ENCODE results near the gene CHML.

DNA sequence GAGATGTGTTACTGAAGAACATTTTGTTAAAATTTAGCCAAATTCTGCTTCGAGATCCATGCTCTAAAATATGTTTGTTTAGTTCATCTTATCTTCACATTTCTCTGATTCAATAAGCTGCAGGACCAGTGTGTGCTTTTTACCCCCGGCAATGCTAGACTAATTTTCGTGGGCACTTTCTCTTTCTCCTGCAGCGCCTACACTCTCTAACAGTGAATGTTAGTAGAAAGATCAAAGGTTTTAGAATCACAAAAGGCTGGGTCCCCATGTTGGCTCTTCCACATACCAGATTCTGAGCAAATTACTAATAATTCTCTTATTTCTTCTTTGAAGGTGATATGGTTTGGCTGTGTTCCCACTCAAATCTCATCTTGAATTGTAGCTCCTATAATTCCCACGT lies 8.5 kb downstream of the CHML start:
- TF ChIP-seq POLR2AphosphoS5 (IDR thresholded peaks at IDR 0.05; ENCODE audit: low read depth, low read length) (no peak), REST (IDR thresholded peaks at IDR 0.05; ENCODE audit: insufficient read depth in 1 of 2, low read depth in 2 of 2, low read length in 1 of 2) (no peak), SIN3A (IDR thresholded peaks at IDR 0.05; ENCODE audit: borderline replicate concordance, insufficient read depth, low read depth, low read length) (no peak), TCF7L2 (IDR thresholded peaks at IDR 0.05; ENCODE audit: low read depth, low read length) (no peak)
- TF ChIP-seq, protein P1, sequence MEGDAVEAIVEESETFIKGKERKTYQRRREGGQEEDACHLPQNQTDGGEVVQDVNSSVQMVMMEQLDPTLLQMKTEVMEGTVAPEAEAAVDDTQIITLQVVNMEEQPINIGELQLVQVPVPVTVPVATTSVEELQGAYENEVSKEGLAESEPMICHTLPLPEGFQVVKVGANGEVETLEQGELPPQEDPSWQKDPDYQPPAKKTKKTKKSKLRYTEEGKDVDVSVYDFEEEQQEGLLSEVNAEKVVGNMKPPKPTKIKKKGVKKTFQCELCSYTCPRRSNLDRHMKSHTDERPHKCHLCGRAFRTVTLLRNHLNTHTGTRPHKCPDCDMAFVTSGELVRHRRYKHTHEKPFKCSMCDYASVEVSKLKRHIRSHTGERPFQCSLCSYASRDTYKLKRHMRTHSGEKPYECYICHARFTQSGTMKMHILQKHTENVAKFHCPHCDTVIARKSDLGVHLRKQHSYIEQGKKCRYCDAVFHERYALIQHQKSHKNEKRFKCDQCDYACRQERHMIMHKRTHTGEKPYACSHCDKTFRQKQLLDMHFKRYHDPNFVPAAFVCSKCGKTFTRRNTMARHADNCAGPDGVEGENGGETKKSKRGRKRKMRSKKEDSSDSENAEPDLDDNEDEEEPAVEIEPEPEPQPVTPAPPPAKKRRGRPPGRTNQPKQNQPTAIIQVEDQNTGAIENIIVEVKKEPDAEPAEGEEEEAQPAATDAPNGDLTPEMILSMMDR (IDR thresholded peaks at IDR 0.05) = no peak

Measured in Panc1 (cell line).